GM21619 (cell line): ENCODE data around the gene LRRC28.
"Not testable (repeated sequence)": the region's sequence is repeated elsewhere in the genome, so short reads cannot be mapped to it uniquely, and the experiment has no call there.

Experiments
- ATAC-seq: cut with Tn5 transposase; IDR thresholded peaks from one replicate; pipeline ENCODE4 v1.9.1; 2021; ENCODE audit not compliant: unreplicated experiment

LRRC28 gene

DNA sequence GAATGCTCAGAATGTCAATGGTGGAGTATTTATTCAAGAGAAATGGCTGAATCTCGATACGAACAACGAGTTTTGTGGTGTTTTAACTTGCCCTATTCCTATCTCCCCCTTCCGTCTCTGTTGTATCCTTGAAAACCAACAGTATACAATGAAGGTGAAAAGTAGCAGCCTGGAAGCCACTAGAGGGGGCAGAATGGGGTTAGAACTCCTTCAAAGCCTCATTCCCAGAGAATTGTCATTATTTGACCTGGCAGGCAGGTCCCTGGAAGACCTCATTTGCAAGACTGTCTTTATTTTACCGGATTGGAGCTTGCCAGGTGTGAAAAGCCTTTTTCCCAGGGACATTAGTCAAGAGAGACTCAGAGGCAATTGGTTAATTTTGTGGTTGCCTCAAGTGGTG is 139.4 kb downstream of the LRRC28 start:
- ATAC-seq: no peak

DNA sequence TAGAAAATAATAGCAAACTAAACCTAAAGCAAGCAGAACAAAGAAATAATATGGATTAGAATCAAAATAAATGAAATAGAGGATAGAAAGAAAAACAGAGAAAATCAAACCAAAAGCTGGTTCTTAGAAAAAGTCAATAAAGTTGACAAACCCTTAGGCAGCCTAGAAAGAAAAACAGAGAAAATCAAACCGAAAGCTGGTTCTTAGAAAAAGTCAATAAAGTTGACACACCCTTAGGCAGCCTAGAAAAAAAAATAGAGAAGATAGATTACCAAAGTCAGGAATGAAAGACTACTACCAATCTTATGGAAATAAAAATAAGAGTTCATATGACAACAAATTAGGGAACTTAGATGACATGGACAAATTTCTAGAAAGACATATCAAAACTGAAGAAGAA is 142.4 kb downstream of the LRRC28 start:
- no peak for ATAC-seq

DNA sequence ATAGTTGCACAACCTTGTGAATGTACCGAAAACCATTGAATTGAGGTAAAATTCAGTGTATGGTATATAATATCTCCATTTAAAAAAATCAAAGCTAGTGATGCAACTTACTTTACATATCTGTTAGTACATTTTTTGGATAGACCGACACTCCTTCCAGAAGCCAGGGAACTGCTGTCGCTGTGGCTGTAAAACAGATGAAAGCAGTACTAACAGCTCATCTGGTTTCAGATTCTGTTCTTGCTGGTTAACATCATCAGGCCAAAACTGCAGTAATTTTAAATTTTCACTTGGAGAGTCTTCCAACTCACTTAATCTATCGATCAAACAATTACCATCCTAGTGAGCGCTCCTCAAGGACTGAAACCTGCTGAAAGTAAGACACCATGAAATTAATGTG is 145.1 kb downstream of the LRRC28 start:
- ATAC-seq: no peak

DNA sequence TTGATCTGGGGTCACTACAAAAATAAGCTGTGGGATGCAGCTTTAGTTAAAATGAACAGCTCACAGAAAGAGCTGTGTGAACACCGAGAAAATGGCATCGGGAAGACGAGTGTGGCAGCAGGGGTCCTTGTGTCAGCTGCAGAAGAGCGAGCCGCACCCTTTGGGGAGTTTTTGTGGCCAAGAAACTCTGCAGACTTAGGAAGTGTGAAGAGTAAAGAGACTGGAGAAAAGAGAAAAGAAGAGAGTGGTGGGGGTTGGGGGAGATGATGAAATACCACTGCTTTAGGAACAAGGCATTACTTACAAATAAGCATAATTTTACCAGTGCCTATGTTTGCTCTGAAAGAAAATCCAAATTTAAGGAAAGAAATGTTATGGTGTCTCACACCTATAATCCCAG is 147.8 kb downstream of the LRRC28 start:
- ATAC-seq: no peak

DNA sequence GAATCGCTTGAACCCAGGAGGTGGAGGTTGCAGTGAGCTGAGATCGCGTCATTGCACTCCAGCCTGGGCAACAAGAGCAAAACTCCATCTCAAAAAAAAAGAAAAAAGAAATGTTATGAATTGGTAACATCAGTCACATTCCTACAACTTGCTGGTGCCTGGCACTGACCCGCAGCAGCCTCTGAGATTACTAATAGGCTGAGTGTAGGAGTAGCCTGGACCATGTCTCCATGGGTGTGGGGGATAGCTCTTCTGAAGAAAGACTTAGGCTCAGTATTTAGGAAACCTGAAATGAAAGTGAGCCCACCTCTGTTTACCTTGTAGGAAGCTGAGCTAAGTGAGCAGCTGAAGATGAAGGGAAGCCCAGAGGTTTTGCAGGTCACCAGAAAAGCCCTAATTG is 148.3 kb downstream of the LRRC28 start:
- ATAC-seq: no peak

DNA sequence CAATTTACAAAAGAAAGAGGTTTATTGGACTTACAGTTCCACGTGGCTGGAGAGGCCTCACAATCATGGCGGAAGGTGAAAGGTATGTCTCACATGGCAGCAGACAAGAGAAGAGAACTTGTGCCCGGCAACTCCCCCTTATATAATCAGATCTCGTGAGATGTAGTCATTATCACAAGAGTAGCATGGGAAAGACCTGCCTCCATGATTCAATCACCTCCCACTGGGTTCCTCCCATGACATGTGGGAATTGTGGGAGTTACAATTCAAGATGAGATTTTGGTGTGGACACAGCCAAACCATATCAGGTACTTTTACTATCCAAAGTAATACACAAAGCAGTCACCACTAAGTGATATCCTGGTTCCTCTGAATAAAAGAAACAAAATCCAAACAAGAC is 149.9 kb downstream of the LRRC28 start:
- ATAC-seq: not testable (repeated sequence)

DNA sequence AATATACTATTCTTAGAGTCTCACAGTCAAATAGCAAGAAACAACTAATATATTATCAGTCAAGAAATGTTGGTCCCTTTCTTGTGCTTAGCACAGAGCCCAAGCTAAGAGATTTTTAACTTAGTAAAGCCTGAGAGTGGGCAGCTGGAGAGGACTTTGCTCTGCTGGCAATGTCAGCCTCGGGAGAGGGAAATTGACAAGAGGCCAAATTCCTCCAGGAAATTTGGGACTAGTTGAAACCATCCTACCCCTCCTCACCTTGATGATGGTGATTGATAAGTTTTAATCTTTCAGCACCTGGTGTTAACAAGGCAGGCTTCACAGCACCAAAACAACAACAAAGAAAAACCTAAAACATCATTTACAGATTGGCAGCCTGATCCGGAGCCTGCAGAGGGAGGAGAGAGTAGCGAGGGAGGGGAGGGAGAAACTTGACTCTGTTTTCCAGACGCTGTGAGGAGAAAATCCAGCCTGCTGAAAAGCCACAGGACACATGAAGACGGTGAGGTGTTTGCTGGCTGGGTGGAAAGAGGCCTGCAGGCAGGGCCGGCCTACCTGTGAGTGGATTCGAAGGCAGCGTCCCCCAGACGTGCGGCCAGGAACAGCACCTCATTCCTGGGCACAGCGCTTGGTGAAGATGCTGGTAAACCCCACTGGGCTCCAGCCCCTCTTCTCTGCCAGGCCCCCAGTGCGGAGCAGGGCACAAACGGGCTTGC is 150.9 kb downstream of the LRRC28 start:
- no peak for ATAC-seq

DNA sequence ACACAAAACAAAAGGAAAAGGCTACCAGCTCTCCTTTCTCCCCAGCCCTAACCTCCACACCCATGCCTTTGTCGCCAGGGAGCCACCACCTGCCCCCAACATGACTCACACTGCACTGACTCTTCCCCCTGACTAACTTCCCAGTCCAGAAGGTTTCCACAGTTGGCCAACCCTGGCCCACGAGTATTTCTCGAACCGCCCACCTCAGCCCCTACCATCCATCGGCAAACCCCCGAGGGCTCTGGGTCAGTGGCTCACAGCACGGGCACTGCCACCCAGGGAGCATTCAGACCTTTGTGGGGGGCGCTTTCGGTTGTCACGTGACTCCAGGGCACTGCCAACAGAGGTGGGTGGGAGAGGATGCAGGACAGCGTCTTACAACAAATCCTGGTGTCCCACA is 152.3 kb downstream of the LRRC28 start:
- no peak for ATAC-seq

DNA sequence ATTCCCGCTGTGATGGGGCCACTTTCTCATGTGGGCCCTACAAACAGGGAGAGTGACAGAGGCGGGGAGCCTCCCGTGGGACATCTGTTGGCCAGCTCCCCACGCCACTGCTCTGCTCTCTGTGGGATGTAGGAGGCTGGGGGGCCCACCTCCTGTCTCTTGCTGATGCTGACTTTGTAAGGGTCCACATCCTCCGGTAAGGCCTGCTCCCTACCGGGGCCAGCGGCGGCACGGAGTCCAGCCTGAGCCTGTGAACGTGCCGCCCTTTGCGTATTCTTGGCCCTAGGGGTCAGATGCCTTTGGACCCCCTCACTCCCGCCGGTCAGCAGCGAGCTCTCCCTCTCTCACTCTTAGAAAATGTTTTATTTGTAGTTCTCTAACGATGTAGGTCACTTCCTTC is 153.2 kb downstream of the LRRC28 start:
- no peak for ATAC-seq

DNA sequence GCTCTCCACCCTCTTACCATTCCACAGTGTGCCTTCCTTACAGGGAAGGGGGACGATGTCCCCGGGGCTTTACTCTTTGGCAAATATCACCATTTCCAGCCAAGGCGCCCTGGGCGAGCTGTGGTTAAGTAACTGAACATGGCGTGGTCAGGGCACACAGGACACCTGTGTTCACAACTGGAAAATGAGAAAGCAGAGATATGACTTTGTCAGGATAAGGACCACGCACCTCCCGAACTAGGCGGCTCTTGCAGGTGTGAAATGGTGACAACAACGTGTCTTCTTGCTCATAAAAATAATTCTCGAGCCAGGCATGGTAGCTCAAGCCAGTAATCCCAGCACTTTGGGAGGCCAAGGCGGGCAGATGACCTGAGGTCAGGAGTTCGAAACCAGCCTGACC is 154.8 kb downstream of the LRRC28 start:
- no peak for ATAC-seq

DNA sequence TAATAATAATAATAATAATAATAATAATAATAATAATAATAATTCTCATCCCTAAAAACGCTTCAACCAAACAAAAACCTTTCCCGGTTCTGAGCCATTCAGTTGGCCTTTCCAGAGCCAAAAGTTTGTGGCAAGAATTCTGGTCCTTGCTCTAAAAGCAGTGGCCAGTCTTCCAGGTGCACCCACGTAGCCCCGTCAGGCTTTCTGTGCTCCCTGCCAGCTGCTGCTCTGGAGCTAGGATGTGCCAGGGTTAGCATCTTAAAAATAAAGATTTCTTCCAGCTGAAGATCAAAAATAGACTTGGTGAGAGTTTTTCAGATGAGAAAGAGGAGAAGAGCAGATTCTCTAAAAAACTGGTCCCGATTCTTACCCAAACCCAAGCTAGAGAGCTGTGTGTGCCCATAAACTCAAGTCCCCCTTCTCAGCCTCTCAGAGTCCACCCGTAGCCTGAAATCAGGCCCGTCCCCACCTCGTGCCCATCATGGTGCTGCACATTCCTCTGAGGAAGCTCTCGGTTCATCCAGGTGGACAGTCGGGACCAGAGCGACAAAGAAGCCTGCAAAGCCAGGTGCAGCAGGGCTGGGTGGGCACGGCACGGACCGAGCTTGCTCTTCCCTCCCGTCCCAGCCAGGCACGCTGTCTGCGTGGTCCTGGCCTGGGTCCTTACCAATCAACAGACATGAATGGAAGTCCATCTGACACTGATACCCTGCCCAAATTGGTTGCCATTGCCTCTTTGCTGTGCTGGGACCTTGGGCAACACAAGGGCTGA is 155.6 kb downstream of the LRRC28 start:
- no peak for ATAC-seq

DNA sequence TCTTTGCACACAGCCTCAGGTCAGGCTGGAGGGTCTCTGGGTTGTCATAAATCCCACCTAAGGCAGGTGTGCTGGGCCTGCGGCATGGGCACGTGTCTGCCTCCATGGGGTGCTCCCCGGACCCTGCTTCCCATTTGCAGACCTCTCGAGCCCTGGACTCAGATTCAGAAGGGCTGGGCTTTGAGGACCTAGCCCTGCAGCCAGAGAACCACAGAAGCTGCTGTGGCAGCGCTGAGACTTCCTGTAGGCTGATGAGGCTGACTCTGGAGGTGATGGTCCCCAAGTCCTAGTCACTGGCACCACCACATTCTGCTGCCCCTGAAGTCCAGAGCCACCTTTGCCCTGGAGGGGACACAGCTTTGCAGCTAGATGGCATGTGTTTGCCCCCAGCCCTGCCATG is 156.4 kb downstream of the LRRC28 start:
- ATAC-seq: no peak

DNA sequence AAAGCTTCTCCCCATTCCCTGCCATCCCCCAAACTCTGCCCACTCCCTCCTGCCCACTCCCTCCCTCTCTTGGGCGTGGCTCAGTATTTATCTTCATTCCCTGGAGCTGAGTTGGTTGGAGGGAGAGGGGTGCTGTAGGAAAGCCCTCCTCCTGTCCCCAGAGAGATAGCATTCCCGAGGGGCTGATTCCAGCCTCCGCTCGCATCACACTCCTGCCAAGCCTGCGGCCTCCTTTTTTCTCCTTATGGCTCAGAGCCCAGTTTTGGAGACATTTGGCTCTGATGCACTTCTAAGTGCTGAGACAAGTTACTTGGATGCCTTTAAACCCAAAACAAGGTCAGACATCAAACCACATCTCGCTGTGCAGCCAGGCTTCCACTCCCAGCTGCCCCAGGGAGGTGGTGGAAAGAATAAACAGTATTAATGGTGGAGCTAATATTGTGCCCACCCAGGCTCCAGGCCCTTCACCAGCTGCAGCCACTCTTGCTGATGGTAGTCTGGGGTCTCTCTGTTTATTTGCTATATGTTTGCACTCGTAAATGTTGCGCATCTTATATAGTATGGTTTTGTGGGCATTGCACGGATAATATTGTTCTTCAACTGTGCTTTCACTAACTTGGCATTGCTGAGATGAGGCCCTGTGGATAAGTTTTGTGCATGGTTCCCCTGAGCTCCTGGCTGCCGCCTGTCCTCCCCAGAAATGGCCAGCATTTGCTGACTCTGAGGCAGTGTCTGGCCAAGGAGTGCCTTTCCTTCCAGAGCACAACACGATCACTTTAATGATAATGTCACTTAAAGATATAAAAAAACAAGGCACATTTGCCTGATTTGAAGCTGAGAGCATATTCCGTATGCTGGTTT is 157.2 kb downstream of the LRRC28 start:
- ATAC-seq: no peak

DNA sequence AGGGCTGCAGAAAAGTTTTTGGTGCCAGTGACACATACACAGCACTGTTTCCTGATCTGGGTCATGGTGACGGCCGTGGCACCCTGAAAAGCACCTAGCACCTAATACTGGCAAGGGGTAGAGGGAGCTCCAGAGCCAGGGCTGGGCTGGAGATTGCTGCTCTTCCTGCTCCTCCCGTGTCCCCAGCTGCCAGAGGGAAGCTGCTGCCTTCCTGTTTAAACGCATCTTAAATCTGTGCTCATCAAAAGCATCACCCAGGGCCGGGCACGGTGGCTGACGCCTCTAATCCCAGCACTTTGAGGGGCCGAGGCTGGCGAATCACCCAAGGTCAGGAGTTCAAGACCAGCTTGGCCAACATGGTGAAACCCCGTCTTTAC is 157.8 kb downstream of the LRRC28 start:
- ATAC-seq: no peak

DNA sequence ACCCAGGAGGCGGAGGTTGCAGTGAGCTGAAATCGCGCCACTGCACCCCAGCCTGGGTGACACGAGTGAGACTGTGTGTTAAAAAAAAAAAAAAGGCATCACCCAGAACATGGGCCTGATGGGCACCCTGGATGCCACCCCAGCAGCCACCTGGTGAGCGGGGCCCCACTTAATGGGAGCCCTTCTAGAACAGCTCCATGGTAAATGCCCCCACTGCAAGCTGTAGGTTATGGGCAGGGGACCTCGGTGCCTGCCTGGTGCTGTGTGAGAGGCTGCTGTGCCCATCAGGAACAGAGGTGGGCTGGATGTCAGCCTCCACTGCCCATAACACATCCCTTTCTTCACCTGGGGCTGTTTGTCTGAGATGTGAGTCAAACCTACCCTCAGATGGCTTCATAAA is 158.3 kb downstream of the LRRC28 start:
- no peak for ATAC-seq

DNA sequence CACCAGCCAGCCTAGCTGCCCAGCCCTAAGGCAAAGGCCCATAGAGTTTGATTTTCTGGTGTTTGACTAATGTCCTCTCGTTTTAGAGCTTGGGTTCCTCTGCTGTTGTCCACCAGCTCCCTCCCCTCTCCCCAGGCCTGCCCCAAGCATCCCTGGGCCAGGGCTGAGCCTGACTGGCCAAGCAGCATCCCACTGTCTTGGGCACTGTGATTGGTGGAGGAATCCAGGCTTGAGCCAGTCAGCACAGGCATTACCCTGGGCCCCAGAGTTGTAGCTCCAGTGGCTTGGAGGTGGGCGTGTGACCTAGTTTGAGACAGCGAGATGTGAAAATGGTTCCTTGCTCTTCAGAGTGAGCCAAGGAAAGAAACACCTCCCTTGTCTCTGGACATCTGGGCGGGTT is 159.2 kb downstream of the LRRC28 start:
- ATAC-seq: no peak

DNA sequence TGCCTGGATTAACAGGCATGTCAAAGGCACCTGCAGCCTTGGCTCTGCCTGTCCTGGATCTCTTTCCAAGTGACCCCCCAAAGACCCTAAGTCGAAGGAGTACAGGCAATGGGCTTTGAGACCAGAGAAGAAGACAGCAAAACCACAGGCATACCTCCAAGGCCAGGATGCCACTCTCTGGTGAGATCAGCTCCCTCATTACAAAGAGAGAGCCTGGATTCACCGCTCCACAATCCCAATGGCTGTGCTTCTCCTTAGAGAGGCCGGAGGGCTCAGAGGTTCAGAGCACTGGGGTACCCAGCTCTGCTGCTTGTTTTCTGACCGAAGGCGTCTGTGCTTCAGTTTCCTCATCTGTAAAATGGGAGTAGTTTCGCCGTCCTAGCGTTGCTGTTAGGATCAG is 160.0 kb downstream of the LRRC28 start:
- no peak for ATAC-seq

DNA sequence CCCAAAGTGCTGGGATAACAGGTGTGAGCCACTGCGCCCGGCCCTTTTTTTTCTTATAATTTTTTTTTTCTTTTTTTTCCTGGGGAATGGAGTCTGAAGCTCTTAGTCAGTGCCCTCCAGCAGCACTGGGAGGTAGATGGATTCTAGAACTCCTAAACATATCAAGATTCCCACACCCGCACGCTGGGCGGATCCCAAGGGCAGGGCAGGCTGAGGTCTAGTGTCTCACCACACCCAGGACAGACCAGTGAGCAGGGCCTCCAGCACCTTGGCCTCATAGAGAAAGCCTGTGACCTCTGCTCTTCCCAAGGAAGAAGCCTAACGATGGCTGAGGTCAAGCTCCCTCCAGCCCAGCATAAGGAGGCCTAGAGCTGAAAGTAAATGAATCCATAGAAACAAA is 160.8 kb downstream of the LRRC28 start:
- ATAC-seq: no peak

DNA sequence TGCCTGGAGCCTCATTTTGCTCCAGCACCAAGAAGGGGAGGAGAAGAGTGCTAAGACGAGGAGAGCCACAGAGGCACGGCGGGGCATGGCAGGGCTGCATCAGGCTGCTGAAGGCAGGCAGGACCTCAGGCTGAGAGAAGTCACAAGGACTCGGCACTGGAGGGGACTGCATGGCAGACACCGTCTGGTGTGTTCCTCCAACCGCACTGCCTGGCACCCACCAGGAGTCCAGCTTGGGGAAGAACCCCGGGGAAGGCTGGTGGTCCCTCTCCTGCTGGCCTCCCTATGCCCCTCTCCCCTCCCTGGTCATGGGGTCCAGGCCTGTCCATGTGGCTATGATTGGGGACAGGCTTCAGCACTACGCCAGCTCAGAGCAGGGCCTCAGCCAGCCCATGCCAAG is 161.3 kb downstream of the LRRC28 start:
- ATAC-seq: no peak

DNA sequence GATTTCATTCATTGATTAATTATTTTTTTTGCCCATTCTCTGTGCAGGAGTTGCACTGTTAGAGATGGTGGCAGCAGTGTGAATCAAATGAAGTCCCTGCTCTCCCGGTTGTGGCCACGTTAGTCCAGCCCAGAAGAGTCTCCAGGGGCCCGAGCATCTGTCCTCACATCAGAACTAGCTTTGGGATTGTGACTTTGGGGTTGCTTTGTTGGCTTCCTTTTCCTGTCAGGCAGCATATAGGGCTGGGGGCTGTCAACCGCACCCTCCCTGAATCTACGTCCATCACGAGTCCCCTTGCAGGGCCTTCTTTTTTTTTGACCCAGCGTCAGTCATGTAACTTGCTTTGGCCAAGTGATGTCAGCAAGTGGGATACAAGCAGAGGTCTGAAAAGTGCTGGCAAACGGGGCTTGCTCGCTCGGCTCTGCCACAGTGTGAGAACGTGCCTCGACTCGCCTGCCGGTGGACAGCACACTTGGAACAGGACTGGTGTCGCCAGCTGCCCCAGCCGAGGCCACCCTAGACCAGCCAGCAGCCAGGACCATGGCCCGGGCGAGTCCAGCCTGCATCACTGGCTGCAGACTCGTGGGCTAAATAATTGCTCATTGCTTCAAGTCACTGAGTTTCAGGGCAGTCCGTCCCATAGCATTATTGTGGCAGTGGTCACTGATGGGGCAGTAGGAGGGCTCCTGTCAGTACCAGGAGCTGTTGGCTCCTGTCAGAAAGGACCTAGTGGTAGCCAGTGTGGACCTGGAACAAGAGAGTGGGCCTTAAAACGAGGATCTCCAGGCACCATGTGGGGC is 162.9 kb downstream of the LRRC28 start:
- ATAC-seq: no peak
